Astrocyte (in vitro differentiated cells and primary cell): ENCODE results near the gene GHITM.

Experiments used
- EZH2 ChIP-seq: IDR thresholded peaks from 2 replicates; pipeline ENCODE4 v1.6.1; 2012; ENCODE audit warnings: mild to moderate bottlenecking, low read length, inconsistent platforms; ENCODE audit not compliant: insufficient read depth
- TF ChIP-seq, protein P1 (sequence below): IDR thresholded peaks from 2 replicates; pipeline ENCODE4 v1.5.1; 2011; ENCODE audit warnings: low read depth, mild to moderate bottlenecking, inconsistent platforms, low read length, moderate library complexity; ENCODE audit not compliant: insufficient read depth

GRCh38 chr10:84147347-84147746, 8.0 kb downstream of the GHITM start:
- TF ChIP-seq, protein P1, sequence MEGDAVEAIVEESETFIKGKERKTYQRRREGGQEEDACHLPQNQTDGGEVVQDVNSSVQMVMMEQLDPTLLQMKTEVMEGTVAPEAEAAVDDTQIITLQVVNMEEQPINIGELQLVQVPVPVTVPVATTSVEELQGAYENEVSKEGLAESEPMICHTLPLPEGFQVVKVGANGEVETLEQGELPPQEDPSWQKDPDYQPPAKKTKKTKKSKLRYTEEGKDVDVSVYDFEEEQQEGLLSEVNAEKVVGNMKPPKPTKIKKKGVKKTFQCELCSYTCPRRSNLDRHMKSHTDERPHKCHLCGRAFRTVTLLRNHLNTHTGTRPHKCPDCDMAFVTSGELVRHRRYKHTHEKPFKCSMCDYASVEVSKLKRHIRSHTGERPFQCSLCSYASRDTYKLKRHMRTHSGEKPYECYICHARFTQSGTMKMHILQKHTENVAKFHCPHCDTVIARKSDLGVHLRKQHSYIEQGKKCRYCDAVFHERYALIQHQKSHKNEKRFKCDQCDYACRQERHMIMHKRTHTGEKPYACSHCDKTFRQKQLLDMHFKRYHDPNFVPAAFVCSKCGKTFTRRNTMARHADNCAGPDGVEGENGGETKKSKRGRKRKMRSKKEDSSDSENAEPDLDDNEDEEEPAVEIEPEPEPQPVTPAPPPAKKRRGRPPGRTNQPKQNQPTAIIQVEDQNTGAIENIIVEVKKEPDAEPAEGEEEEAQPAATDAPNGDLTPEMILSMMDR = no peak
- no peak for TF ChIP-seq EZH2
